GM18505 (cell line): ENCODE results near the gene CWC27.
"Not testable (repeated sequence)": the region's sequence is repeated elsewhere in the genome, so short reads cannot be mapped to it uniquely, and the experiment has no call there.

Experiments
- ATAC-seq: cut with Tn5 transposase; IDR thresholded peaks from one replicate; pipeline ENCODE4 v1.9.1; 2021; ENCODE audit not compliant: unreplicated experiment
- POLR2A ChIP-seq: IDR thresholded peaks from 4 replicates; pipeline ENCODE4 v1.6.1; 2011; ENCODE audit warnings: borderline replicate concordance; ENCODE audit not compliant: insufficient read depth, insufficient read length; ENCODE audit errors: extremely low read depth

Gene CWC27

DNA sequence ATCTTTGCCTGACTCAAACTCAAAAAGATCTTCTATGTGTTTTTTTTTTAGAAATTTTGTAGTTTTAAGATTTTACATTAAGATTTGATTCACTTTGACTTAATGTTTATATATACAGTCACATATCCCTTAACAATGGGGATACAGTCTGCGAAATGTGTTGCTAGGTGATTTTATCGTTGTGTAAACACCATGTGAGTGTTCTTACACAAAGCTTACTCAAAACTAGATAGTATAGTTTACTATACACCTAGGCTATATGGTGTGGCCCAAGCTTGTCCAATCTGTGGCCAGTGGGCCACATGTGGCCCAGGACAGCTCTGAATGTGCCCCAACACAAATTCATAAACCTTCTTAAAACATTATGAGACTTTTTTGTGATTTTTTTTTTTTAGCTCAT lies 131.9 kb downstream of the CWC27 start:
- no peak for TF ChIP-seq POLR2A
- ATAC-seq = no peak

- ATAC-seq = not testable (repeated sequence)
These were observed 138.7 kb downstream of the CWC27 start for GRCh38 chr5:64907399-64907798.

- no peak for ATAC-seq
These were observed 145.7 kb downstream of the CWC27 start for GRCh38 chr5:64914396-64914795.

DNA sequence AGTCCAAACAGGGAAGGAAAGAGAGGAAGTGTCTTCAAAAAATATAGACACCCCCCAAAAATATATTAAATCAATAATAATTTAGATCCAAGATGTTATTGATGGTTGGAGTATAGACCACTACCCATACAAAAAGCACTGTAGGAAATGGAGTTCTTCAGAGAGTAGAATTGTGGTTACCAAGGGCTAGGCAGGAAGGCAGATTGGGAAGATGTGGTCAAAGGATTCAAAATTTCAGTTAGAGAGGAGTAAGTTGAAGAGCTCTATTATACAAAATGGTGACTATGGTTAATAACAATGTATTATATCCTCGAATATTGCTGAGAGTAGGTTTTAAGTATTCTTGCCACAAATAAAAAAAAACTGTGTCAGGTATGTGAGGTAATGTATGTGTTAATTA lies 149.4 kb downstream of the CWC27 start:
- no peak for ATAC-seq

More at GRCh38 chr5:64914396-64914795, 145.7 kb downstream of the CWC27 start:
- TF ChIP-seq POLR2A = no peak

GRCh38 chr5:64921386-64921785 lies 152.7 kb downstream of the CWC27 start:
- no peak for ATAC-seq
- TF ChIP-seq POLR2A = no peak

More for the DNA sequence above, 149.4 kb downstream of the CWC27 start:
- TF ChIP-seq POLR2A = no peak

- TF ChIP-seq POLR2A = no peak
- ATAC-seq = no peak
These were observed 154.5 kb downstream of the CWC27 start for GRCh38 chr5:64923151-64923685.

GRCh38 chr5:64925123-64925522 lies 156.4 kb downstream of the CWC27 start:
- ATAC-seq = peak; percentile 55
- TF ChIP-seq POLR2A = no peak

- ATAC-seq = no peak
These were observed 161.1 kb downstream of the CWC27 start for GRCh38 chr5:64929833-64930232.

GRCh38 chr5:64930672-64931318 lies 162.1 kb downstream of the CWC27 start:
- ATAC-seq = no peak
- TF ChIP-seq POLR2A = no peak

More at GRCh38 chr5:64929833-64930232, 161.1 kb downstream of the CWC27 start:
- no peak for TF ChIP-seq POLR2A

DNA sequence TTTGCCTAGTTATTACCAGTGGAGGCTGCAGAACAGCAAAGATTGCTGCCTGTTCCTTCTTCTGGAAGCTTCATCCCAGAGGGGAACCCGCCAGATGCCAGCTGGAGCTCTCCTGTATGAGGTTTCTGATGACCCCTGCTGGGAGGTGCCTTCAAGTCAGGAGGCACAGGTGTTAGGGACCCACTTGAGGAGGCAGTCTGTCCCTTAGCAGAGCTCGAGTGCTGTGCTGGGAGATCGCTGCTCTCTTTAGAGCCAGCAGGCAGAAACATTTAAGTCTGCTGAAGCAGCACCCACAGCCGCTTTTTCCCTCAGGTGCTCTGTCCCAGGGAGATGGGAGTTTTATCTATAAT lies 170.7 kb downstream of the CWC27 start:
- ATAC-seq = not testable (repeated sequence)

DNA sequence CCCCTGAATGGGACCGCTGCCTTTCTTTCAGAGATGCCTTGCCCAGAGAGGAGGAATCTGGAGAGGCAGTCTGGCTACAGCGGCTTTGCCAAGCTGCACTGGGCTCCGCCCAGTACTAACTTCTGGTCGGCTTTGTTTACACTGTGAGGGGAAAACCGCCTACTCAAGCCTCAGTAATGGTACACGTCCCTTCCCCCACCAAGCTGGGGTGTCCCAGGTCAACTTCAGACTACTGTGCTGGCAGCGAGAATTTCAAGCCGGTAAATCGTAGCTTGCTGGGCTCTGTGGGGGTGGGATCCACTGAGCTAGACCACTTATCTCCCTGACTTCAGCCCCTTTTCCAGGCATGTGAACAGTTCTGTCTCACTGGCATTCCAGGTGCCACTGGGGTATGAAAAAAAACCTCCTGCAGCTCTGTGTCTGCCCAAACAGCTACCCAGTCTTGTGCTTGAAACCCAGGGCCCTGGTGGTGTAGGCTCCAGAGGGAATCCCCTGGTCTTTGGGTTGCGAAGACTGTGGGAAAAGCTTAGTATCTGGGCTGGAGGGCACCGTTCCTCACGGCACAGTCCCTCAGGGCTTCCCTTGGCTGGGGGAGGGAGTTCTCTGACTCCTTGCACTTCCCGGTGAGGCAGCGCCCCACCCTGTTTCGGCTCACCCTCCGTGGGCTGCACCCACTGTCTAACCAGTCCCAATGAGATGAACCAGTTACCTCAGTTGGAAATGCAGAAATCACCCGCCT lies 171.2 kb downstream of the CWC27 start:
- no peak for TF ChIP-seq POLR2A
- no peak for ATAC-seq

GRCh38 chr5:64942460-64942859 lies 173.7 kb downstream of the CWC27 start:
- ATAC-seq = no peak
- no peak for TF ChIP-seq POLR2A

GRCh38 chr5:64944868-64945267 lies 176.1 kb downstream of the CWC27 start:
- no peak for ATAC-seq
- no peak for TF ChIP-seq POLR2A

GRCh38 chr5:64947031-64947430 lies 178.3 kb downstream of the CWC27 start:
- no peak for TF ChIP-seq POLR2A
- ATAC-seq = no peak
